ENCODE results near the gene TTC39B.

The TTC39B gene

GRCh38 chr9:15293804-15294316 is 13.2 kb downstream of the TTC39B start:
- H3K4me3 ChIP-seq (ENCODE audit: low read depth, low read length) = no peak overlapping the region
- TF ChIP-seq CTCF (IDR thresholded peaks at IDR 0.05; ENCODE audit: insufficient read depth, low read depth, low read length, missing control alignments) = no peak
- no peak for DNase-seq (ENCODE audit: low read depth)

- no peak for DNase-seq (ENCODE audit: low read depth)
- H3K4me3 ChIP-seq (ENCODE audit: low read depth, low read length) = no peak overlapping the region
- TF ChIP-seq CTCF (IDR thresholded peaks at IDR 0.05; ENCODE audit: insufficient read depth, low read depth, low read length, missing control alignments) = no peak
These were observed 13.9 kb downstream of the TTC39B start for GRCh38 chr9:15293084-15293483.

DNA sequence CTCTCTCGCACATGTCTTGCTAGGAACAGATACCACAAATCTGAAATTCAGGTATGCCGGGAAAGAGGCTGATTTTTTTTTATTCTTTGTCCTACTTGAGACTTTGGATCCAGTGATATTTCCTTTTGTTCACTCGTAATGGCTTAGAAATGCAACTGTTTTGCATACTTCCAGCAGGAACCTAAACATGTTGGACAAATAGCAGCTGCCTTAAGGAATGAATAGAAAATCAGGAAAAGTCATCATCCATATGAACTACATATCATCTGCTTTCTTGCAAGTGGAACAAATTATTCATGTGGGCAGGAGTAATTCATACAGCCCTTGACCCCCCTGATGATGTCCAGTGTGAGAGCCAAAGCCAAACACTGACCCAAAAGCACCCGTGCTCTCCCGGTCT is 17.4 kb downstream of the TTC39B start:
- TF ChIP-seq CTCF (IDR thresholded peaks at IDR 0.05; ENCODE audit: insufficient read depth, low read depth, low read length, missing control alignments) = no peak
- DNase-seq (ENCODE audit: low read depth) = no peak
- H3K4me3 ChIP-seq (ENCODE audit: low read depth, low read length) = no peak overlapping the region

- no peak for TF ChIP-seq CTCF (IDR thresholded peaks at IDR 0.05; ENCODE audit: insufficient read depth, low read depth, low read length, missing control alignments)
- DNase-seq (ENCODE audit: low read depth) = no peak
- no peak overlapping the region for H3K4me3 ChIP-seq (ENCODE audit: low read depth, low read length)
These were observed 19.7 kb downstream of the TTC39B start for GRCh38 chr9:15287309-15287708.

DNA sequence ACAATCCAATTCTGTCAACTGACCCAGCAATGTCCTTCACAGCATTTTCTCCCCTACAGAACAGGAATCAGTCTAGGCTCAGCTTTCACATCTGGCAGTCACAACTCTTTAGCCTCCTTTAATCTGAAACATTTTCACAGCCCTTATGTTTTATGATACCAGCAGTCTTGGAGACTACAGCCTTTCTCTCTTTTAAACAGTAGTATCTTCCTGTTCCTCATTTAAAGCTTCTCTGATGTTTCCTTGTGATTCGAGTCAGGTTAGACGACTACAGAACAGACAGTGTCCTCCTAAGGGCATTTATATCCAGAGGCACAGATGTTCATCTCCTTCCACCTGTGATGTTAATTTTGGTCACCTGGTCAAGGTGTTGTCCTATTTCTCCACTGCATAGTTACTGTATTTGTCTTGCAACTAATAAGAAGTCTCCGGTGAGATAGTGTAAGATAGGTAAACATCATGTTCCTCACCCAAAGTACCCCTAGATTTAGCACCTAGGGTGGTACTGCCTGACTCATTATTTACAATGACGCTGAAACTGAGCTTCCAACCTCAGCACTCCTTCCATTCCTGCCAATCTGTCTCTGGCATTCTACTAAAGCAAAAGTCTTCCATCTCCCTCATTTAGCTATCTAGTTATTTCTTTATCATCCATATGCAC is 20.7 kb downstream of the TTC39B start:
- TF ChIP-seq CTCF (IDR thresholded peaks at IDR 0.05; ENCODE audit: insufficient read depth, low read depth, low read length, missing control alignments) = no peak
- H3K4me3 ChIP-seq (ENCODE audit: low read depth, low read length) = no peak overlapping the region
- no peak for DNase-seq (ENCODE audit: low read depth)

- no peak for TF ChIP-seq CTCF (IDR thresholded peaks at IDR 0.05; ENCODE audit: insufficient read depth, low read depth, low read length, missing control alignments)
- DNase-seq (ENCODE audit: low read depth) = no peak
- H3K4me3 ChIP-seq (ENCODE audit: low read depth, low read length) = no peak overlapping the region
These were observed 24.3 kb downstream of the TTC39B start for GRCh38 chr9:15282567-15283285.
